ENCODE results near the gene DMRTB1. TPM values are rescaled to one million over a fixed set of nuclear protein-coding genes. Genes with fewer than 3 reads are reported as not detected.
"Not testable (repeated sequence)": the region's sequence is repeated elsewhere in the genome, so short reads cannot be mapped to it uniquely, and the experiment has no call there.

The DMRTB1 gene
- total and polyA plus RNA-seq, 12 donors: not detected

DNA sequence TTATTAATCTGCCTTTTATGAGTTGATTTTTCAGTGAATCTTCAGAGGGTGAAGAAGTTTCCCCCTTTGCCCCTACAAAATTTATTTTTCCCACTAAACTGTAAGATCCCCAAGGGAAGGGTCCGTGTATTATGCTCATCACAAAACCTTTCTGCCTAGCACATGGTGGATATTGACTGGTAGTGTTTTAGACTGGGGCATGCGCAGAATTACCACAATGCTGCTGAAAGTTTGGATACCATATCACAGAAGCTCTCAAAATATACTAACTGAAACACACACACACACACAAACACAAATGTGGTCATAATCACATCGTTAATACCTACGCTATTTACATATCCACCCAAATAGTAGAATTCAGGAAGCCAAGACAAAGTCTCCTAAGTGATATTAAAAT is 28.0 kb upstream of the DMRTB1 start:
- 55 to 72% methylated on average over 4 of the region's 4 CpGs for WGBS, 2 donors
- Histone ChIP-seq H3K36me3 (no peaks in the 10 kb centered on the region), H3K9me3 (no peaks in the 10 kb centered on the region), H3K4me3 (no peak overlapping the region), H3K27ac (no peak overlapping the region), H3K27me3 (peaks cover 0 to 40% (median 31%) of the 10 kb centered on the region in 7 donors), H3K4me1 (no peaks in the 10 kb centered on the region)
- intact Hi-C loops (cut with DNase I): no loop called here
- DNase-seq (no peak), ATAC-seq (no peak)
- TF ChIP-seq, protein P1, sequence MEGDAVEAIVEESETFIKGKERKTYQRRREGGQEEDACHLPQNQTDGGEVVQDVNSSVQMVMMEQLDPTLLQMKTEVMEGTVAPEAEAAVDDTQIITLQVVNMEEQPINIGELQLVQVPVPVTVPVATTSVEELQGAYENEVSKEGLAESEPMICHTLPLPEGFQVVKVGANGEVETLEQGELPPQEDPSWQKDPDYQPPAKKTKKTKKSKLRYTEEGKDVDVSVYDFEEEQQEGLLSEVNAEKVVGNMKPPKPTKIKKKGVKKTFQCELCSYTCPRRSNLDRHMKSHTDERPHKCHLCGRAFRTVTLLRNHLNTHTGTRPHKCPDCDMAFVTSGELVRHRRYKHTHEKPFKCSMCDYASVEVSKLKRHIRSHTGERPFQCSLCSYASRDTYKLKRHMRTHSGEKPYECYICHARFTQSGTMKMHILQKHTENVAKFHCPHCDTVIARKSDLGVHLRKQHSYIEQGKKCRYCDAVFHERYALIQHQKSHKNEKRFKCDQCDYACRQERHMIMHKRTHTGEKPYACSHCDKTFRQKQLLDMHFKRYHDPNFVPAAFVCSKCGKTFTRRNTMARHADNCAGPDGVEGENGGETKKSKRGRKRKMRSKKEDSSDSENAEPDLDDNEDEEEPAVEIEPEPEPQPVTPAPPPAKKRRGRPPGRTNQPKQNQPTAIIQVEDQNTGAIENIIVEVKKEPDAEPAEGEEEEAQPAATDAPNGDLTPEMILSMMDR (IDR thresholded peaks at IDR 0.05): no peak

DNA sequence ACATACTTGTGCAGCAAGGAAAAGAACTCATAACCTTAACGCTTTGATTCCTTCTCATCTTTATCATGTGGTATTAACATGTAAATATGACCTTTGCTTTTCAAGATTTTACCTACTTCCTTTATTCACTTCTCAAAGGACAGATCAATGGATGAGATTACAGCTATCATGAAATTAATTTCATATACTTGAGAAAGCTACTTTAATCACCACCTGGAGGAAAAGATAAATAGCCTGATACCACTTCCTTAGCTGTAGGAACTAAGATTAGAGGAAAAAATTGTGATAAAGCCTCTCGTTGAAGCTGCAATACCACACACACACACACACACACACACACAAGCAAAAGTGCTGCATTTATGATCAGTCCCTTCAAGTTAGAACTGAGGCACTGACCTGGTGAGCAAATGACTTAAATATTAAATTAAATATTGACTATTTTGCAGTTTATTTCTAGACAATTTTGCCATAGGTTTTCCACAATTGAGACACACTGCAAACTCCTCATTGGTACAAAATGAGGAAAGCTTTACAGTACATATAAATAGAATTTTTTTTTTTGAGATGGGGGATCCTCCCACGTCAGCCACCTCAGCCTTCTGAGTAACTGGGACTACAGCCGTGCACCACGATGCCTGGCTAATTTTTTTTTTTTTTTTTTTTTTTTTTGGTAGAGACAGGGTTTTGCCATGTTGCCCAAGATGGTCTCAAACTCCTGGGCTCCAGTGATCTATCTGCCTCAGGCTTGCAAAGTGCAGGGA is 27.2 kb upstream of the DMRTB1 start:
- peaks cover 0 to 43% (median 34%) of the 10 kb centered on the region in 7 donors for H3K27me3 ChIP-seq
- no peaks in the 10 kb centered on the region for H3K4me1 ChIP-seq
- H3K9me3 ChIP-seq: no peaks in the 10 kb centered on the region
- TF ChIP-seq, protein P1 (IDR thresholded peaks at IDR 0.05): no peak
- WGBS, 2 donors: 32 to 44% methylated on average over 5 of the region's 5 CpGs
- no peaks in the 10 kb centered on the region for H3K36me3 ChIP-seq
- no peak overlapping the region for H3K4me3 ChIP-seq
- ATAC-seq: no peak
- H3K27ac ChIP-seq: no peak overlapping the region
- intact Hi-C loops (cut with DNase I): no loop called here
- DNase-seq: no peak

DNA sequence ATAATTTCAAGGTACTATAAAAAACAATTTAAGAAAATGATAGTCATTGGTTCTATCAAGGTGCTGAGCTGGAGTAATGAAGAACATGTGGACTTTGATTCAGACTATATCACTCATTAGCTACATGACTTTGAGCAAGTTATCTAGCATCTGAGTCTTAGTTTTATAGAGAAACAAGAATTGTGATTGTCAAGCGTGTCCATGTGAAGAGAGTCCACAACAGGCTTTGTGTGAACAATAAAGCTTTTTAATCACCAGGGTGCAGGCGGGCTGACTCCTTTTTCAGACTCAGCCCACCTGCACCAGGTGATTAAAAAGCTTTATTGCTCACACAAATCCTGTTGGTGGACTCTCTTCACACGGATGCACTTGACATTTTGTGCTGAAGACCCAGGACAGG is 26.6 kb upstream of the DMRTB1 start:
- H3K9me3 ChIP-seq: no peaks in the 10 kb centered on the region
- 73 to 79% methylated on average over 3 of the region's 3 CpGs for WGBS, 2 donors

DNA sequence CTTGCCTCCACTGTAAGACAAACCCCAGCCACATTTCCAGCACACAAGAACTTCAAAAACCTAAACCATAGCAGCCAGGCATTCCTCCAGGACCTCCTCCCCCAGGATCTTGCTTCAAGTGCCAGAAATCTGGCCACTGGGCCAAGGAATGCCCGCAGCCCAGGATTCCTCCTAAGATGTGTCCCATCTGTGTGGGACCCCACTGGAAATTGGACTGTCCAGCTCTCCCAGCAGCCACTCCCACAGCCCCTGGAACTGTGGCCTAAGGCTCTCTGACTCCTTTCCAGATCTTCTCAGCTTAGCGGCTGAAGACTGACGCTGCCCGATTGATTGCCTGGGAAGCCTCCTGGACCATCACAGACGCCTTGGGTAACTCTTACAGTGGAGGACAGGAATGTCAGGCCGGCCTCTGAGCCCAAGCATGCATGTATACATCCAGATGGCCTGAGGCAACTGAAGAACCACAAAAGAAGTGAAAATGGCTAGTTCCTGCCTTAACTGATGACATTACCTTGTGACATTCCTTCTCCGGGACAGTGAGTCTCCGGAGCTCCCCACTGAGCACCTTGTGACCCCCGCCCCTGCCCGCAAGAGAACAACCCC is 24.7 kb upstream of the DMRTB1 start:
- H3K9me3 ChIP-seq; H3K4me1 ChIP-seq; H3K27ac ChIP-seq; DNase-seq; H3K4me3 ChIP-seq; H3K36me3 ChIP-seq; ATAC-seq; intact Hi-C loops (cut with DNase I): not testable (repeated sequence)
- 85 to 88% methylated on average over 10 of the region's 10 CpGs for WGBS, 2 donors
- H3K27me3 ChIP-seq: peaks cover 0 to 44% (median 34%) of the 10 kb centered on the region in 7 donors

More for the DNA sequence above, 26.6 kb upstream of the DMRTB1 start:
- no peaks in the 10 kb centered on the region for H3K4me1 ChIP-seq
- H3K27me3 ChIP-seq: peaks cover 0 to 44% (median 34%) of the 10 kb centered on the region in 7 donors
- DNase-seq (no peak), ATAC-seq (no peak)
- TF ChIP-seq, protein P1 (IDR thresholded peaks at IDR 0.05): no peak
- H3K27ac ChIP-seq: no peak overlapping the region
- H3K36me3 ChIP-seq: no peaks in the 10 kb centered on the region
- H3K4me3 ChIP-seq: no peak overlapping the region
- intact Hi-C loops (cut with DNase I): no loop called here

DNA sequence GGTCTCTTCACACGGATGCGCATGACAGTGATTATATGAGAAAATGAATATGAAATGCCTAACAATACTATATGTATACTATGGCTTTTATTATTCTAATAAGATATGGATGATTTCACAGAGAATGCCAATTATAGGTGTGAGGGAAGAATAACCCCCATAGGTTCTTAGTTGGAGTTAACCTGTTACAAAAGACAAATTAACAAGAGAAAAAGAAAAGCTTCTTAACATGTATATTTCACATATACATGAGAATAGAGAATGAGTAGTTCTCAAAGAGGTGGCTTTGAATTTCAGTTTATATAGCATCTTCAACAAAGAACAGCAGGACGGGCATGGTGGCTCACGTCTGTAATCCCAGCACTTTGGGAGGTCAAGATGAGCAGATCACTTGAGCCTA is 24.0 kb upstream of the DMRTB1 start:
- TF ChIP-seq, protein P1 (IDR thresholded peaks at IDR 0.05): no peak
- Histone ChIP-seq H3K27ac (no peak overlapping the region), H3K36me3 (no peaks in the 10 kb centered on the region), H3K4me1 (no peaks in the 10 kb centered on the region), H3K4me3 (no peak overlapping the region), H3K9me3 (no peaks in the 10 kb centered on the region), H3K27me3 (peaks cover 0 to 44% (median 34%) of the 10 kb centered on the region in 7 donors)
- intact Hi-C loops (cut with DNase I): no loop called here
- WGBS, 2 donors: 88 to 89% methylated on average over 4 of the region's 4 CpGs
- ATAC-seq (no peak), DNase-seq (no peak)
